ENCODE results near the gene SNPH.

DNA sequence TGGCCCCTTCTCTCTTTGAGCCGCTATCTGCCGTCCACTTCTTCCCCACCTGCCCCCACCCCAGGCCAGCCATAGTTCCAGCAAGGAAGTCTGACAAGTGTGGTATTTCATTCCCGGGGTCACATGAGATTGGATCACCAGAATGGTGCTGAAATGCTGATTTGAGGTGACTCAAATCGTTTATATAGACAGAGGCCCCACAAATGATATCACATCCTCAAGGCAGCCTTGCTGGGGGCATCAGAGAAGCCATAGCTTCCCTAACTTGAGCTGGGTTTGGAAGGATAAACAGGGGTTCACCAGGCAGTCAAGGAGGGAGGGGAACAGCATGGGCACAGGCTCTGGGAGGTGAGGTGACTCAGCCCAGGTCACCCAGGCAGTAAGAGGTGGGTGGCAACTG lies 53.0 kb downstream of the SNPH start:
- TF ChIP-seq REST (IDR thresholded peaks at IDR 0.05; ENCODE audit: insufficient replicate concordance, low read depth) (no peak), CTCF (IDR thresholded peaks at IDR 0.05; ENCODE audit: insufficient read depth, low read length) (no peak)

Measured in HL-60 (cell line).